MM.1S (cell line): ENCODE data around the gene CDCP2.

Experiments
- CTCF ChIP-seq: fragments of 300-600 bp; sonication (generic); IDR thresholded peaks from 2 replicates; pipeline ENCODE4 v1.5.1; 2016; ENCODE audit warnings: antibody characterized with exemption, low read length, mixed read lengths
- EZH2phosphoT487 ChIP-seq: fragments of 300-600 bp; sonication (generic); IDR thresholded peaks from 2 replicates; pipeline ENCODE4 v1.6.1; 2018; ENCODE audit warnings: antibody characterized with exemption, low read length

- TF ChIP-seq CTCF (no peak), EZH2phosphoT487 (no peak)
Measured at GRCh38 chr1:54129858-54130257, 22.9 kb downstream of the CDCP2 start.
